Measurements from ENCODE around the gene ADAMTS9. TPM values are rescaled to one million over a fixed set of nuclear protein-coding genes. Genes with fewer than 3 reads are reported as not detected.

Gene ADAMTS9
- polyA plus RNA-seq, 2 of the 4 experiments (the other 2 are of a cell fraction), result 0.34 to 1.1 TPM

DNA sequence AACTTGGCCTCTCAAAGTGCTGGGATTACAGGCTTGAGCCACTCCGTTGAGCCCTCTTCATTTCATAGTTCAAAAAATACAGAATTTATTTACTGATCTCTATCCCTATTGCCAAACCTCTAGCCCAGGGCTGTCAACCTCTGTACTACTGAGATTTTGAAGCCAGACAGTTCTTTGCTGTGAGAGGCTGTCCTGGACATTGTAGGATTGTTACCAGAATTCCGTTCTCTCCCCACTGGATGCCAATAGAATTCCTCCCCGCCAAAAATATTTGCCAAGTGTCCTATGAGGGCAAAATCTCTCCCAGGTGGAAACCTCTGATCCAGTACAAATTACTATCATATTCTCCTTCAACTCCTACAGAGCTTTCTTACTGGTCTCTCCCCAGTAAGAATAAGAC lies 29.6 kb upstream of the ADAMTS9 start:
- 7% methylated on average over 3 of the region's 3 CpGs for WGBS (ENCODE audit: missing lambda C conversion rate)
- DNase-seq (ENCODE audit: low read depth in 1 of 2, low spot score in 1 of 2) (no peak), ATAC-seq (no peak), FAIRE-seq (no peak)
- no peaks in the 10 kb centered on the region for H3K4me1 ChIP-seq
- H3K4me2 ChIP-seq, result no peak overlapping the region
- H3K9me3 ChIP-seq, result no peaks in the 10 kb centered on the region
- no peak overlapping the region for H3K4me3 ChIP-seq
- ChIA-PET POLR2A (no interaction called here), CTCF (no interaction called here)
- TF ChIP-seq TP53 (CRISPR knock-in tag; IDR thresholded peaks at IDR 0.05) (no peak), JUN (IDR thresholded peaks at IDR 0.05) (no peak), NFE2L2 (conservative IDR thresholded peaks at IDR 0.05; ENCODE audit: low read length) (no peak), MAFK (IDR thresholded peaks at IDR 0.05; ENCODE audit: partially characterized antibody) (no peak), SMC3 (IDR thresholded peaks at IDR 0.05) (no peak), HEYL (CRISPR knock-in tag; IDR thresholded peaks at IDR 0.05) (no peak), PHF8 (IDR thresholded peaks at IDR 0.05; ENCODE audit: borderline replicate concordance, low read depth) (no peak), RCOR1 (IDR thresholded peaks at IDR 0.05; ENCODE audit: low read depth, low read length) (no peak), FOXS1 (CRISPR knock-in tag; IDR thresholded peaks at IDR 0.05) (no peak), SREBF2 (IDR thresholded peaks at IDR 0.05) (no peak), JUNB (IDR thresholded peaks at IDR 0.05) (no peak), ZNF302 (CRISPR knock-in tag; IDR thresholded peaks at IDR 0.05) (no peak)
- TF ChIP-seq, protein P1, sequence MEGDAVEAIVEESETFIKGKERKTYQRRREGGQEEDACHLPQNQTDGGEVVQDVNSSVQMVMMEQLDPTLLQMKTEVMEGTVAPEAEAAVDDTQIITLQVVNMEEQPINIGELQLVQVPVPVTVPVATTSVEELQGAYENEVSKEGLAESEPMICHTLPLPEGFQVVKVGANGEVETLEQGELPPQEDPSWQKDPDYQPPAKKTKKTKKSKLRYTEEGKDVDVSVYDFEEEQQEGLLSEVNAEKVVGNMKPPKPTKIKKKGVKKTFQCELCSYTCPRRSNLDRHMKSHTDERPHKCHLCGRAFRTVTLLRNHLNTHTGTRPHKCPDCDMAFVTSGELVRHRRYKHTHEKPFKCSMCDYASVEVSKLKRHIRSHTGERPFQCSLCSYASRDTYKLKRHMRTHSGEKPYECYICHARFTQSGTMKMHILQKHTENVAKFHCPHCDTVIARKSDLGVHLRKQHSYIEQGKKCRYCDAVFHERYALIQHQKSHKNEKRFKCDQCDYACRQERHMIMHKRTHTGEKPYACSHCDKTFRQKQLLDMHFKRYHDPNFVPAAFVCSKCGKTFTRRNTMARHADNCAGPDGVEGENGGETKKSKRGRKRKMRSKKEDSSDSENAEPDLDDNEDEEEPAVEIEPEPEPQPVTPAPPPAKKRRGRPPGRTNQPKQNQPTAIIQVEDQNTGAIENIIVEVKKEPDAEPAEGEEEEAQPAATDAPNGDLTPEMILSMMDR (IDR thresholded peaks at IDR 0.05), result no peak
- TF ChIP-seq, protein P2, sequence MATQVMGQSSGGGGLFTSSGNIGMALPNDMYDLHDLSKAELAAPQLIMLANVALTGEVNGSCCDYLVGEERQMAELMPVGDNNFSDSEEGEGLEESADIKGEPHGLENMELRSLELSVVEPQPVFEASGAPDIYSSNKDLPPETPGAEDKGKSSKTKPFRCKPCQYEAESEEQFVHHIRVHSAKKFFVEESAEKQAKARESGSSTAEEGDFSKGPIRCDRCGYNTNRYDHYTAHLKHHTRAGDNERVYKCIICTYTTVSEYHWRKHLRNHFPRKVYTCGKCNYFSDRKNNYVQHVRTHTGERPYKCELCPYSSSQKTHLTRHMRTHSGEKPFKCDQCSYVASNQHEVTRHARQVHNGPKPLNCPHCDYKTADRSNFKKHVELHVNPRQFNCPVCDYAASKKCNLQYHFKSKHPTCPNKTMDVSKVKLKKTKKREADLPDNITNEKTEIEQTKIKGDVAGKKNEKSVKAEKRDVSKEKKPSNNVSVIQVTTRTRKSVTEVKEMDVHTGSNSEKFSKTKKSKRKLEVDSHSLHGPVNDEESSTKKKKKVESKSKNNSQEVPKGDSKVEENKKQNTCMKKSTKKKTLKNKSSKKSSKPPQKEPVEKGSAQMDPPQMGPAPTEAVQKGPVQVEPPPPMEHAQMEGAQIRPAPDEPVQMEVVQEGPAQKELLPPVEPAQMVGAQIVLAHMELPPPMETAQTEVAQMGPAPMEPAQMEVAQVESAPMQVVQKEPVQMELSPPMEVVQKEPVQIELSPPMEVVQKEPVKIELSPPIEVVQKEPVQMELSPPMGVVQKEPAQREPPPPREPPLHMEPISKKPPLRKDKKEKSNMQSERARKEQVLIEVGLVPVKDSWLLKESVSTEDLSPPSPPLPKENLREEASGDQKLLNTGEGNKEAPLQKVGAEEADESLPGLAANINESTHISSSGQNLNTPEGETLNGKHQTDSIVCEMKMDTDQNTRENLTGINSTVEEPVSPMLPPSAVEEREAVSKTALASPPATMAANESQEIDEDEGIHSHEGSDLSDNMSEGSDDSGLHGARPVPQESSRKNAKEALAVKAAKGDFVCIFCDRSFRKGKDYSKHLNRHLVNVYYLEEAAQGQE (IDR thresholded peaks at IDR 0.05), result no peak
- H3K27ac ChIP-seq, result no peak overlapping the region

DNA sequence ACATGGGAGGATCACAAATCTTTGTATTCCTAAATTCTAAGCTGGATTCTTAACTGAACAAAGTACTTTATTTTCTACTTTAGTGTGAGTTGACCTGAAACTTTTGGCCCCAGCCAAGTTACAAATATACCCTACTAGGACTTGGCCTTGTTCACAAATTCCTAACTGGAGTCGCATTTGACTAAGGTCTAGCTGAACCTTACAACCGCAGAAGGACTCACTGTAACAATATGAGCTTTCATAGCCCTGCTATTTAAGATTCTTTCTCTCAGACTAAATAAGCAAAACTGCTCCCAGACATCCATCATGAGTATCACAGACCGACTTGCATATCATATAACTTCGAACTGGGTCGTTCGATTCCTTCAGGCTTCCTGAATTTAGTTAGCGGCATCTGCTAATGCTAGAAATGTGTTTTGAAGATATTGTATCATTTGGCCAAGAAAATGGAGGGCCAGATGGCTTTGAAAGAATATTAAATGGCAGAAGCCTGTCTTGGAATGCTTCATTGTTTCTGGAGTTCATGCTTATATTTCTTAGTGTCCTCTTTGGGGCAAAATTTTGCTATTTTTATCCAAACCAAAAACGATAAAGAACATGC lies 28.4 kb upstream of the ADAMTS9 start:
- no peak for ATAC-seq
- Histone ChIP-seq H3K27ac (no peak overlapping the region), H3K4me2 (no peak overlapping the region), H3K9me3 (no peaks in the 10 kb centered on the region), H3K4me3 (no peak overlapping the region), H3K4me1 (no peaks in the 10 kb centered on the region)
- no peak for TF ChIP-seq FOSL2 (IDR thresholded peaks at IDR 0.05)
- TF ChIP-seq FOSL2 (CRISPR knock-in tag; IDR thresholded peaks at IDR 0.05), result no peak
- TF ChIP-seq, protein P3, sequence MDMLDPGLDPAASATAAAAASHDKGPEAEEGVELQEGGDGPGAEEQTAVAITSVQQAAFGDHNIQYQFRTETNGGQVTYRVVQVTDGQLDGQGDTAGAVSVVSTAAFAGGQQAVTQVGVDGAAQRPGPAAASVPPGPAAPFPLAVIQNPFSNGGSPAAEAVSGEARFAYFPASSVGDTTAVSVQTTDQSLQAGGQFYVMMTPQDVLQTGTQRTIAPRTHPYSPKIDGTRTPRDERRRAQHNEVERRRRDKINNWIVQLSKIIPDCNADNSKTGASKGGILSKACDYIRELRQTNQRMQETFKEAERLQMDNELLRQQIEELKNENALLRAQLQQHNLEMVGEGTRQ (IDR thresholded peaks at IDR 0.05), result no peak
- no peak for TF ChIP-seq SREBF2 (IDR thresholded peaks at IDR 0.05)
- no peak for TF ChIP-seq HDAC2 (IDR thresholded peaks at IDR 0.05)
- no peak for TF ChIP-seq EP300 (IDR thresholded peaks at IDR 0.05)
- TF ChIP-seq, protein P4, sequence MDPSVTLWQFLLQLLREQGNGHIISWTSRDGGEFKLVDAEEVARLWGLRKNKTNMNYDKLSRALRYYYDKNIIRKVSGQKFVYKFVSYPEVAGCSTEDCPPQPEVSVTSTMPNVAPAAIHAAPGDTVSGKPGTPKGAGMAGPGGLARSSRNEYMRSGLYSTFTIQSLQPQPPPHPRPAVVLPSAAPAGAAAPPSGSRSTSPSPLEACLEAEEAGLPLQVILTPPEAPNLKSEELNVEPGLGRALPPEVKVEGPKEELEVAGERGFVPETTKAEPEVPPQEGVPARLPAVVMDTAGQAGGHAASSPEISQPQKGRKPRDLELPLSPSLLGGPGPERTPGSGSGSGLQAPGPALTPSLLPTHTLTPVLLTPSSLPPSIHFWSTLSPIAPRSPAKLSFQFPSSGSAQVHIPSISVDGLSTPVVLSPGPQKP (IDR thresholded peaks at IDR 0.05; ENCODE audit: low read depth, low read length), result no peak
- no peak for TF ChIP-seq ZC3H11A (IDR thresholded peaks at IDR 0.05)
- no peak for TF ChIP-seq GATA3 (IDR thresholded peaks at IDR 0.05; ENCODE audit: borderline replicate concordance)
- TF ChIP-seq CHD2 (IDR thresholded peaks at IDR 0.05; ENCODE audit: low read length, partially characterized antibody), result no peak
- TF ChIP-seq SMC3 (IDR thresholded peaks at IDR 0.05), result no peak
- CTCF ChIA-PET, result no interaction called here
- WGBS (ENCODE audit: missing lambda C conversion rate), result 53% methylated on average over 8 of the region's 8 CpGs
- POLR2A ChIA-PET, result no interaction called here
- DNase-seq (ENCODE audit: low read depth in 1 of 2, low spot score in 1 of 2), result no peak
- no peak for FAIRE-seq
